ENCODE results near the gene EXOC7.

EXOC7 gene

DNA sequence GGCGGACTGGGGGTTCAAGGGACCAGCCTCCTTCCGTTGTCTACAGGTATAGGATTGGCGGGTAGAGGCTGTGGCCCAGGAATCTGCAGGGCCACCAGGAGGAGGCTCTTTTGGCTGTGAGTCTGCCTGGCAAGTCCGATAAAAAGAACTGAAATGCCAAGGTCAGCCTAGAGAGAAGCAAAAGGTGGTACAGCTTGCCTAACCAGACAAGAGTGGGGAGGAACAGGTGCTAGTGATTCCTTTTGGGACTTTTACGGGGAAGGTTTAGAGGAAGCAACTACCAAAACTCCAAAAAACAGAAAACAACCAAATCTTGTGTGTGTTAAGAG is 70.8 kb downstream of the EXOC7 start:
- Histone ChIP-seq H3K36me3 (ENCODE audit: insufficient read depth, low read length) (no peaks in the 10 kb centered on the region), H4K20me1 (ENCODE audit: insufficient read depth, low read length) (no peaks in the 10 kb centered on the region), H3K9me3 (ENCODE audit: insufficient read depth, low read length, severe bottlenecking) (no peaks in the 10 kb centered on the region), H3K4me3 (ENCODE audit: low read depth in 1 of 2, low read length in 2 of 2) (no peak overlapping the region), H3K27me3 (ENCODE audit: insufficient read depth, low read length, poor library complexity) (no peaks in the 10 kb centered on the region), H3K79me2 (ENCODE audit: insufficient read depth, low read length) (no peaks in the 10 kb centered on the region), H2AFZ (ENCODE audit: low read depth, low read length) (0 out of 2 replicates have a peak overlapping the region, but pooled peaks have one; percentile 3), H3K9ac (ENCODE audit: low read depth, low read length) (no peak overlapping the region), H3K4me1 (ENCODE audit: insufficient read depth, low read length) (peaks cover 27% of the 10 kb centered on the region), H3K4me2 (ENCODE audit: insufficient read depth, low read length) (no peak overlapping the region), H3K27ac (ENCODE audit: low read length) (no peak overlapping the region)
- ATAC-seq (ENCODE audit: insufficient read depth, low read depth) (no peak), DNase-seq (no peak)
- TF ChIP-seq, protein P1, sequence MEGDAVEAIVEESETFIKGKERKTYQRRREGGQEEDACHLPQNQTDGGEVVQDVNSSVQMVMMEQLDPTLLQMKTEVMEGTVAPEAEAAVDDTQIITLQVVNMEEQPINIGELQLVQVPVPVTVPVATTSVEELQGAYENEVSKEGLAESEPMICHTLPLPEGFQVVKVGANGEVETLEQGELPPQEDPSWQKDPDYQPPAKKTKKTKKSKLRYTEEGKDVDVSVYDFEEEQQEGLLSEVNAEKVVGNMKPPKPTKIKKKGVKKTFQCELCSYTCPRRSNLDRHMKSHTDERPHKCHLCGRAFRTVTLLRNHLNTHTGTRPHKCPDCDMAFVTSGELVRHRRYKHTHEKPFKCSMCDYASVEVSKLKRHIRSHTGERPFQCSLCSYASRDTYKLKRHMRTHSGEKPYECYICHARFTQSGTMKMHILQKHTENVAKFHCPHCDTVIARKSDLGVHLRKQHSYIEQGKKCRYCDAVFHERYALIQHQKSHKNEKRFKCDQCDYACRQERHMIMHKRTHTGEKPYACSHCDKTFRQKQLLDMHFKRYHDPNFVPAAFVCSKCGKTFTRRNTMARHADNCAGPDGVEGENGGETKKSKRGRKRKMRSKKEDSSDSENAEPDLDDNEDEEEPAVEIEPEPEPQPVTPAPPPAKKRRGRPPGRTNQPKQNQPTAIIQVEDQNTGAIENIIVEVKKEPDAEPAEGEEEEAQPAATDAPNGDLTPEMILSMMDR (IDR thresholded peaks at IDR 0.05; ENCODE audit: borderline replicate concordance, extremely low read depth, low read length, poor library complexity, severe bottlenecking), result no peak
- TF ChIP-seq EZH2 (IDR thresholded peaks at IDR 0.05; ENCODE audit: borderline replicate concordance, low read depth, low read length, severe bottlenecking), result no peak

- Histone ChIP-seq H4K20me1 (ENCODE audit: insufficient read depth, low read length) (no peaks in the 10 kb centered on the region), H3K79me2 (ENCODE audit: insufficient read depth, low read length) (no peaks in the 10 kb centered on the region), H3K4me1 (ENCODE audit: insufficient read depth, low read length) (peaks cover 27% of the 10 kb centered on the region), H3K9ac (ENCODE audit: low read depth, low read length) (no peak overlapping the region), H3K36me3 (ENCODE audit: insufficient read depth, low read length) (no peaks in the 10 kb centered on the region), H2AFZ (ENCODE audit: low read depth, low read length) (0 out of 2 replicates have a peak overlapping the region, but pooled peaks have one; percentile 3), H3K4me3 (ENCODE audit: low read depth in 1 of 2, low read length in 2 of 2) (no peak overlapping the region), H3K4me2 (ENCODE audit: insufficient read depth, low read length) (no peak overlapping the region), H3K27me3 (ENCODE audit: insufficient read depth, low read length, poor library complexity) (no peaks in the 10 kb centered on the region), H3K9me3 (ENCODE audit: insufficient read depth, low read length, severe bottlenecking) (no peaks in the 10 kb centered on the region), H3K27ac (ENCODE audit: low read length) (no peak overlapping the region)
- ATAC-seq (ENCODE audit: insufficient read depth, low read depth) (no peak), DNase-seq (no peak)
- no peak for TF ChIP-seq EZH2 (IDR thresholded peaks at IDR 0.05; ENCODE audit: borderline replicate concordance, low read depth, low read length, severe bottlenecking)
- TF ChIP-seq, protein P1 (IDR thresholded peaks at IDR 0.05; ENCODE audit: borderline replicate concordance, extremely low read depth, low read length, poor library complexity, severe bottlenecking), result no peak
Measured at GRCh38 chr17:76032073-76032779, 71.4 kb downstream of the EXOC7 start.
